A549 (cell line): Measurements from ENCODE around the gene DMBT1. TPM values are rescaled to one million over a fixed set of nuclear protein-coding genes. Genes with fewer than 3 reads are reported as not detected.

Source experiments
- ATAC-seq, 2 experiments: fragments of 200-7000 bp in 1 of 2; fragments of >200 bp in 1 of 2; cut with Nextera tagmentation in 1 of 2; cut with Tn5 transposase in 1 of 2; 3 replicates each; pipeline versions ENCODE4 v1.8.0 to v1.9.1; 2018 to 2020; ENCODE audit warnings: mild to moderate bottlenecking in 1 of 2, moderate library complexity in 1 of 2
- CTCF ChIA-PET: fragments of 300-600 bp; sonication (Branson Sonifier 250); formaldehyde crosslinking; extraction: SDS; loops from one replicate; lab custom pipeline; 2021; ENCODE audit warnings: antibody characterized with exemption, inconsistent platforms; lab: Yijun Ruan, JAX
- POLR2A ChIA-PET: fragments of 350-600 bp; formaldehyde crosslinking; extraction: SDS; loops from one replicate; lab custom pipeline; 2021; ENCODE audit warnings: antibody characterized with exemption, inconsistent platforms; lab: Yijun Ruan, JAX
- DNase-seq, 2 experiments: peaks; one replicate each; pipeline versions ENCODE4 v3.0.0 to v3.0.0-alpha.2; 2011 to 2016; ENCODE audit warnings: low read depth in 1 of 2, low spot score in 1 of 2
- FAIRE-seq: peaks from 2 replicates; lab custom pipeline; 2011; peaks lifted over from hg19 to GRCh38; lab: Jason Lieb, UNC
- H3K27ac ChIP-seq, 2 experiments: fragments of >200 bp; sonication (Bioruptor Twin); formaldehyde crosslinking; 3 replicates each; pipeline ENCODE4 v1.5.1; 2016 to 2017
- H3K4me1 ChIP-seq: fragments of >200 bp; sonication (Bioruptor Twin); formaldehyde crosslinking; 3 replicates; pipeline ENCODE4 v1.6.1; 2016
- H3K4me2 ChIP-seq: fragments of >200 bp; sonication (Bioruptor Twin); formaldehyde crosslinking; 3 replicates; pipeline ENCODE4 v1.6.1; 2016
- H3K4me3 ChIP-seq: fragments of >200 bp; sonication (Bioruptor Twin); formaldehyde crosslinking; 3 replicates; pipeline ENCODE4 v1.5.1; 2016
- H3K9me3 ChIP-seq: fragments of >200 bp; sonication (Bioruptor Twin); formaldehyde crosslinking; 3 replicates; pipeline ENCODE4 v1.6.1; 2016
- CEBPB ChIP-seq, 2 experiments: fragments of >200 bp in 1 of 2; sonication (Bioruptor Twin) in 1 of 2; formaldehyde crosslinking in 1 of 2; IDR thresholded peaks; 2 replicates each; pipeline ENCODE4 v1.6.1; 2012 to 2016
- CHD4 ChIP-seq: fragments of 200-600 bp; sonication (generic); IDR thresholded peaks from 2 replicates; pipeline ENCODE4 v1.6.1; 2016; ENCODE audit warnings: antibody characterized with exemption, mild to moderate bottlenecking, borderline replicate concordance
- E2F6 ChIP-seq: IDR thresholded peaks from 2 replicates; pipeline ENCODE4 v1.6.1; 2012; ENCODE audit warnings: low read depth, borderline replicate concordance
- EHF ChIP-seq: fragments of 250-450 bp; sonication (Bioruptor Pico); IDR thresholded peaks from 2 replicates; pipeline ENCODE4 v1.5.0; 2020; ENCODE audit warnings: mild to moderate bottlenecking
- EP300 ChIP-seq, 2 experiments: fragments of >200 bp; sonication (Bioruptor Twin); formaldehyde crosslinking; IDR thresholded peaks; 2 replicates in 1 of 2; 3 replicates in 1 of 2; pipeline ENCODE4 v1.6.1; 2016 to 2017
- FOSL2 ChIP-seq, 2 experiments: fragments of 450-650 bp in 1 of 2; fragments of >200 bp in 1 of 2; sonication (Bioruptor Twin) in 1 of 2; formaldehyde crosslinking; IDR thresholded peaks; 2 replicates each; pipeline versions ENCODE4 v1.5.0 to v1.6.1; 2016 to 2020; ENCODE audit warnings: mild to moderate bottlenecking in 1 of 2, moderate library complexity in 1 of 2
- HMGXB4 ChIP-seq: fragments of 250-450 bp; sonication (Bioruptor Pico); IDR thresholded peaks from 2 replicates; pipeline ENCODE4 v1.5.0; 2021; ENCODE audit warnings: mild to moderate bottlenecking, moderate library complexity, borderline replicate concordance
- JUN ChIP-seq, 2 experiments: fragments of >200 bp; sonication (Bioruptor Twin); formaldehyde crosslinking; IDR thresholded peaks; 2 replicates in 1 of 2; 3 replicates in 1 of 2; pipeline ENCODE4 v1.6.1; 2016 to 2017
- JUNB ChIP-seq: fragments of >200 bp; sonication (Bioruptor Twin); formaldehyde crosslinking; IDR thresholded peaks from 2 replicates; pipeline ENCODE4 v1.6.1; 2016
- KDM1A ChIP-seq: fragments of 200-600 bp; sonication (generic); IDR thresholded peaks from 2 replicates; pipeline ENCODE4 v1.6.1; 2016; ENCODE audit warnings: low read depth, mild to moderate bottlenecking
- KDM5A ChIP-seq: fragments of 200-600 bp; sonication (generic); IDR thresholded peaks from 2 replicates; pipeline ENCODE4 v1.6.1; 2016; ENCODE audit warnings: antibody characterized with exemption, mild to moderate bottlenecking
- MAZ ChIP-seq: fragments of 150-350 bp; IDR thresholded peaks from 2 replicates; pipeline ENCODE4 v1.6.1; 2014; ENCODE audit warnings: antibody characterized with exemption, low read depth, low read length, borderline replicate concordance
- MYC ChIP-seq: IDR thresholded peaks from 2 replicates; pipeline ENCODE4 v1.6.1; 2012; ENCODE audit warnings: mild to moderate bottlenecking, inconsistent platforms, low read length, improper control_type of control experiment, borderline replicate concordance
- NPAS2 ChIP-seq: fragments of 250-450 bp; sonication (Bioruptor Pico); IDR thresholded peaks from 2 replicates; pipeline ENCODE4 v1.8.0; 2022; ENCODE audit warnings: mild to moderate bottlenecking, moderate library complexity, borderline replicate concordance
- NR3C1 ChIP-seq: fragments of >200 bp; sonication (Bioruptor Twin); formaldehyde crosslinking; IDR thresholded peaks from 3 replicates; pipeline ENCODE4 v1.6.1; 2017
- POLR2A ChIP-seq: IDR thresholded peaks from 2 replicates; pipeline ENCODE4 v1.6.1; 2012; ENCODE audit warnings: mild to moderate bottlenecking, low read length
- POLR2AphosphoS2 ChIP-seq: conservative IDR thresholded peaks from 2 replicates; pipeline ENCODE4 v1.6.1; 2012; ENCODE audit warnings: low read length, improper control_type of control experiment, inconsistent platforms
- RARB ChIP-seq: fragments of 250-450 bp; sonication (Bioruptor Pico); IDR thresholded peaks from 2 replicates; pipeline ENCODE4 v1.8.0; 2021; ENCODE audit warnings: mild to moderate bottlenecking, moderate library complexity
- REST ChIP-seq: fragments of 200-600 bp; sonication (generic); IDR thresholded peaks from 2 replicates; pipeline ENCODE4 v1.6.1; 2016; ENCODE audit warnings: antibody characterized with exemption, mild to moderate bottlenecking, moderate library complexity
- RFX5 ChIP-seq: fragments of 450-650 bp; IDR thresholded peaks from 2 replicates; pipeline ENCODE4 v1.7.1; 2014; ENCODE audit warnings: antibody characterized with exemption, mild to moderate bottlenecking, moderate library complexity
- RNF2 ChIP-seq: fragments of 200-600 bp; sonication (generic); IDR thresholded peaks from 2 replicates; pipeline ENCODE4 v1.6.1; 2016; ENCODE audit warnings: low read depth, mild to moderate bottlenecking, antibody characterized with exemption, moderate library complexity, borderline replicate concordance
- SMC3 ChIP-seq: fragments of >200 bp; sonication (Bioruptor Twin); formaldehyde crosslinking; IDR thresholded peaks from 3 replicates; pipeline ENCODE4 v1.6.1; 2018; ENCODE audit warnings: inconsistent platforms
- TFCP2L1 ChIP-seq: fragments of 250-450 bp; sonication (Bioruptor Pico); IDR thresholded peaks from 2 replicates; pipeline ENCODE4 v1.5.0; 2021; ENCODE audit warnings: mild to moderate bottlenecking
- WGBS: methylation state at CpG from one replicate; pipeline ENCODE4 v1.1.6; 2017; ENCODE audit errors: missing lambda C conversion rate; 5-methylcytosine and 5-hydroxymethylcytosine counted together
- polyA plus RNA-seq, 4 experiments: library from polyadenylated mRNA; depleted of rRNA in 3 of 4; stranded (reverse); fragments of >200 nt; fragmentation: RNase III in 1 of 4; extraction: RNeasy Plus Mini Kit Qiagen cat#74134 plus additional on column Dnase treatment in 1 of 4; gene quantifications; 2 replicates in 3 of 4; 3 replicates in 1 of 4; pipeline ENCODE4 v1.2.3, GENCODE V29; 2011 to 2017

DMBT1 gene
- polyA plus RNA-seq, 2 of the 4 experiments (the other 2 are of a cell fraction), result 0.01 to 0.03 TPM

DNA sequence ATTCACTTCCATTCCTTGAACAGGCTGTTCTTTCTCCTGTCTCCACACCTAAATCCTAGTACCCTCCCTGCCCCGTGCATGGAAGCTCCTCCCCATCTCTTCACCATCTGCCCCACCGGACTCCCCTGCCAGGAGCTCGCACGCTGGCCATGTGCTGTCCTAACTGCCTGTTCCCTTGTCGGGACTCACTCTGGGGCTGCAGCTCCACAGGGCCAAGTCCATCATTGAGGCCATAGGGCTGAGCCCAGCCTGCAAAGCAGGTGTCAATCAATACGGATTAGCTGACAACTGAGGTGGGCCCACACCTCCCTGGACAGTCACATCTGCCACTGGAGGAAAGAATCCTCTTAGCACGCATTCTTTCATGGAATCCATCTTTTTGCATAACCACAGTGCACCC lies 41.4 kb upstream of the DMBT1 start:
- no peak overlapping the region for H3K4me3 ChIP-seq
- no peak for TF ChIP-seq NPAS2 (CRISPR knock-in tag)
- TF ChIP-seq EP300 (IDR thresholded peaks at IDR 0.05), result no peak
- TF ChIP-seq RFX5, result no peak
- TF ChIP-seq FOSL2 (IDR thresholded peaks at IDR 0.05), result no peak
- TF ChIP-seq FOSL2 (CRISPR knock-in tag; IDR thresholded peaks at IDR 0.05), result no peak
- no peak for TF ChIP-seq MAZ
- no peak for TF ChIP-seq KDM5A
- no peak for TF ChIP-seq EHF (CRISPR knock-in tag)
- ChIA-PET CTCF (interaction anchor here (1.6 kb wide), 1 partner anchor 50 kb away, joined by 4 read pairs; no protein-coding TSS in a partner anchor), POLR2A (no interaction called here)
- 69% methylated on average over 7 of the region's 7 CpGs for WGBS
- H3K4me1 ChIP-seq, result no peaks in the 10 kb centered on the region
- no peak overlapping the region for H3K27ac ChIP-seq
- no peak for DNase-seq
- ATAC-seq, result no peak
- no peak for FAIRE-seq
- H3K4me2 ChIP-seq, result no peak overlapping the region
- H3K9me3 ChIP-seq, result peaks cover 7% of the 10 kb centered on the region

DNA sequence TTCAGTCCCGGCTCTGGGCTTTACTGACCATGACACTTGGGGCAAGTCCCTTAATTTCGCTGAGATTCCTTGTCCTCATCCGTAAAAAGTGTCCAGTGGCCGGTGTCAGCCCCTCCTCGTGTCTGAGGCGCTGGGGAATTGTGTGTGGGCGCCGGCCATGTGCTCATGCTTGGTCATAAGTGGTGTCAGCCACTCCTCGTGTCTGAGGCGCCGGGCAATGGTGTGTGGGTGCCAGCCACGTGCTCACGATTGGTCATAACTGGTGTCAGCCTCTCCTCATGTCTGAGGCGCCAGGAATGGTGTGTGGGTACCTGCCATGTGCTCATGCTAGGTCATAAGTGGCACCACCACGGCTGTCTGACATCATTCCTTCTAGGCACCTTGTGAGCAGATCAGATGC lies 40.7 kb upstream of the DMBT1 start:
- FAIRE-seq, result no peak
- no peak overlapping the region for H3K4me2 ChIP-seq
- peaks cover 8% of the 10 kb centered on the region for H3K9me3 ChIP-seq
- 68% methylated on average over 15 of the region's 15 CpGs for WGBS
- POLR2A ChIA-PET, result no interaction called here
- DNase-seq, result no peak
- ATAC-seq, result no peak
- H3K27ac ChIP-seq, result no peak overlapping the region
- H3K4me3 ChIP-seq, result no peak overlapping the region
- H3K4me1 ChIP-seq, result no peaks in the 10 kb centered on the region
- TF ChIP-seq CHD4 (no peak), NR3C1 (no peak), REST (no peak), MYC (no peak), POLR2AphosphoS2 (no peak), JUNB (no peak), RARB (CRISPR knock-in tag) (no peak), E2F6 (no peak), MAZ (no peak)
- CTCF ChIA-PET, result interaction anchor here (3.0 kb wide), 1 partner anchor 46 kb away, joined by 15 read pairs; no protein-coding TSS in a partner anchor

GRCh38 chr10:122521011-122521410 lies 39.5 kb upstream of the DMBT1 start:
- peaks cover 8% of the 10 kb centered on the region for H3K9me3 ChIP-seq
- ATAC-seq, result no peak
- no peak overlapping the region for H3K4me3 ChIP-seq
- H3K4me2 ChIP-seq, result no peak overlapping the region
- DNase-seq, result no peak
- 78% methylated on average over 2 of the region's 3 CpGs for WGBS
- CTCF ChIA-PET, result interaction anchor here (1.0 to 3.0 kb wide), 3 partner anchors 45 to 183 kb away, joined by 3 to 15 read pairs (median 6); no protein-coding TSS in a partner anchor
- no peak for FAIRE-seq
- no peaks in the 10 kb centered on the region for H3K4me1 ChIP-seq
- POLR2A ChIA-PET, result no interaction called here
- no peak overlapping the region for H3K27ac ChIP-seq
- no peak for TF ChIP-seq JUN (IDR thresholded peaks at IDR 0.05)
- TF ChIP-seq RFX5, result no peak
- no peak for TF ChIP-seq RARB (CRISPR knock-in tag)
- no peak for TF ChIP-seq RNF2
- no peak for TF ChIP-seq SMC3
- no peak for TF ChIP-seq REST
- no peak for TF ChIP-seq POLR2A
- no peak for TF ChIP-seq CEBPB (IDR thresholded peaks at IDR 0.05)
- no peak for TF ChIP-seq HMGXB4 (CRISPR knock-in tag)
- TF ChIP-seq KDM1A, result no peak
- no peak for TF ChIP-seq TFCP2L1 (CRISPR knock-in tag)
